PC-3 (cell line): ENCODE results near the gene SGO1. TPM values are rescaled to one million over a fixed set of nuclear protein-coding genes. Genes with fewer than 3 reads are reported as not detected.

Experiments
- ATAC-seq: fragments of 200-7000 bp; cut with Tn5 transposase; 2 replicates; pipeline ENCODE4 v1.9.1; 2020; ENCODE audit warnings: mild to moderate bottlenecking, moderate library complexity
- Bru-seq: library from RNA; stranded (reverse); fragments of 400-500 nt; gene quantifications from one replicate; lab custom pipeline; 2021; lab: Mats Ljungman, UMichigan
- BruChase-seq, 2 experiments: library from RNA; stranded (reverse); fragments of 400-500 nt; gene quantifications; one replicate each; lab custom pipeline; 2021; lab: Mats Ljungman, UMichigan
- BruUV-seq: library from RNA; stranded (reverse); fragments of 400-500 nt; replicated peaks from 2 replicates; lab custom pipeline; 2021; lab: Mats Ljungman, UMichigan
- CTCF ChIA-PET: fragments of 300-600 bp; sonication (Branson Sonifier 250); formaldehyde crosslinking; loops from one replicate; lab custom pipeline; 2022; ENCODE audit warnings: antibody characterized with exemption; lab: Charles Lee
- POLR2A ChIA-PET: fragments of 300-600 bp; sonication (Branson Sonifier 250); formaldehyde crosslinking; loops from one replicate; lab custom pipeline; 2022; ENCODE audit warnings: antibody characterized with exemption; ENCODE audit not compliant: unreplicated experiment; lab: Charles Lee
- DNase-seq: peaks from one replicate; pipeline ENCODE4 v3.0.0-alpha.2; 2015
- H2AFZ ChIP-seq: fragments of 300-600 bp; sonication (generic); 2 replicates; pipeline ENCODE4 v1.6.0; 2016; ENCODE audit warnings: antibody characterized with exemption, low read length
- H3F3A ChIP-seq: fragments of 300-600 bp; sonication (generic); one replicate; pipeline ENCODE4 v1.6.0; 2017; ENCODE audit warnings: antibody characterized with exemption, low read length, control low read depth, mild to moderate bottlenecking; ENCODE audit not compliant: unreplicated experiment
- H3K27ac ChIP-seq: fragments of 300-600 bp; sonication (generic); 2 replicates; pipeline ENCODE4 v1.5.1; 2016; ENCODE audit warnings: mild to moderate bottlenecking, low read length
- H3K27me3 ChIP-seq: fragments of 300-600 bp; sonication (generic); 2 replicates; pipeline ENCODE4 v1.6.1; 2016; ENCODE audit warnings: low read length, mixed read lengths
- H3K36me3 ChIP-seq: fragments of 300-600 bp; sonication (generic); 2 replicates; pipeline ENCODE4 v1.6.1; 2016; ENCODE audit warnings: low read depth, mixed run types, low read length, mixed read lengths
- H3K4me1 ChIP-seq: fragments of 300-600 bp; sonication (generic); 2 replicates; pipeline ENCODE4 v1.5.1; 2016; ENCODE audit warnings: low read length; ENCODE audit not compliant: insufficient read depth
- H3K4me2 ChIP-seq: fragments of 300-600 bp; sonication (generic); 2 replicates; pipeline ENCODE4 v1.6.0; 2016; ENCODE audit warnings: low read length
- H3K4me3 ChIP-seq: fragments of 300-600 bp; sonication (generic); 2 replicates; pipeline ENCODE4 v1.5.1; 2016; ENCODE audit warnings: mild to moderate bottlenecking, low read length, mixed read lengths
- H3K79me2 ChIP-seq: fragments of 300-600 bp; sonication (generic); 2 replicates; pipeline ENCODE4 v1.6.1; 2017; ENCODE audit warnings: low read length, mixed read lengths
- H3K9ac ChIP-seq: fragments of 300-600 bp; sonication (generic); 2 replicates; pipeline ENCODE4 v1.6.0; 2016; ENCODE audit warnings: mild to moderate bottlenecking, low read length
- H3K9me2 ChIP-seq: fragments of 300-600 bp; sonication (generic); replicated peaks from 2 replicates; pipeline ENCODE4 v1.6.1; 2016; ENCODE audit warnings: mixed run types, low read length, mixed read lengths
- H3K9me3 ChIP-seq: fragments of 300-600 bp; sonication (generic); 2 replicates; pipeline ENCODE4 v1.6.1; 2016; ENCODE audit warnings: low read length, mixed read lengths
- H4K20me1 ChIP-seq: fragments of 300-600 bp; sonication (generic); 2 replicates; pipeline ENCODE4 v1.6.1; 2016; ENCODE audit warnings: low read length, mixed read lengths
- CTCF ChIP-seq: fragments of 300-600 bp; sonication (generic); conservative IDR thresholded peaks from 2 replicates; pipeline ENCODE4 v1.5.1; 2017; ENCODE audit warnings: antibody characterized with exemption, low read depth, mild to moderate bottlenecking, low read length
- EZH2 ChIP-seq: fragments of 300-600 bp; sonication (generic); IDR thresholded peaks from one replicate; pipeline ENCODE4 v1.6.1; 2017; ENCODE audit warnings: antibody characterized with exemption, mild to moderate bottlenecking, low read length; ENCODE audit not compliant: unreplicated experiment
- EZH2phosphoT487 ChIP-seq: fragments of 300-600 bp; sonication (generic); IDR thresholded peaks from 2 replicates; pipeline ENCODE4 v1.6.1; 2018; ENCODE audit warnings: mild to moderate bottlenecking, antibody characterized with exemption, low read length, borderline replicate concordance
- intact Hi-C: fragments of 100-400 bp; cut with micrococcal nuclease; formaldehyde crosslinking; loops from 2 replicates; pipeline ENCODE4 v1.9.0; 2023
- long read RNA-seq: library from polyadenylated mRNA; unstranded; transcript quantifications from one replicate; pipeline ENCODE4 v2.0.0, GENCODE V29; 2021; ENCODE audit not compliant: unreplicated experiment
- total RNA-seq: library from RNA; depleted of rRNA; stranded (reverse); fragments of >200 nt; gene quantifications from 2 replicates; pipeline ENCODE4 v1.2.3, GENCODE V29; 2014; rRNA removed

Gene SGO1
- total RNA-seq = 12.6 and 13.6 TPM in 2 replicates
- Bru-seq, nascent RNA = percentile 73 among the genes with signal in this experiment
- percentile 79 among the genes with signal in this experiment for BruChase-seq, experiment 1, labeled RNA remaining after a 6-hour chase
- BruChase-seq, experiment 2, labeled RNA remaining after a 2-hour chase = percentile 50 among the genes with signal in this experiment
- long read RNA-seq, partial matches to known transcripts = 2 of 3 reads
- long read RNA-seq, other reads (novel, unspliced or antisense) = 1 of 3 reads

GRCh38 chr3:20185679-20186599 is at the start of gene SGO1:
TSS of gene SGO1 (minus strand) at chr3:20186206. CDS start at chr3:20184027, 2,179 bp downstream.
- peak within 1 kb of the TSS; percentile 90 for H2AFZ ChIP-seq
- no peaks in the 10 kb centered on the region for H3F3A ChIP-seq
- H4K20me1 ChIP-seq = no peaks in the 10 kb centered on the region
- H3K27ac ChIP-seq = peak within 1 kb of the TSS; percentile 66
- ATAC-seq = peak; percentile 92
- peaks cover 34% of the 10 kb centered on the region for H3K79me2 ChIP-seq
- DNase-seq = peak; percentile 99
- peak within 1 kb of the TSS; percentile 76 for H3K9ac ChIP-seq
- H3K9me2 ChIP-seq = no peaks in the 10 kb centered on the region
- no peaks in the 10 kb centered on the region for H3K9me3 ChIP-seq
- BruUV-seq = TSS peak; percentile 83
- no peaks in the 10 kb centered on the region for H3K27me3 ChIP-seq
- ChIA-PET CTCF (interaction anchor here (0.7 to 1.2 kb wide), 3 partner anchors 145 to 474 kb away, joined by 3 to 5 read pairs (median 3); partner anchors contain the start of gene KAT2B), POLR2A (interaction anchor here (0.5 to 0.6 kb wide), 2 partner anchors 129 to 214 kb away, joined by 3 to 7 read pairs; no protein-coding TSS in a partner anchor)
- H3K4me3 ChIP-seq = peak within 1 kb of the TSS; percentile 89
- H3K4me1 ChIP-seq = peaks cover 16% of the 10 kb centered on the region
- intact Hi-C loops = loop anchor here (1.0 to 2.0 kb wide), 5 partner anchors 77 to 297 kb away; partner anchors contain the start of gene RAB5A
- TF ChIP-seq EZH2 (no peak), CTCF (0 out of 2 replicates have a peak, but pooled peaks have one; percentile 13), EZH2phosphoT487 (no peak)
- H3K4me2 ChIP-seq = peak within 1 kb of the TSS; percentile 93
- peaks cover 12% of the 10 kb centered on the region for H3K36me3 ChIP-seq

GRCh38 chr3:20235796-20236195 is 49.8 kb upstream of the SGO1 start:
- Histone ChIP-seq H3K4me2 (no peak overlapping the region), H3K79me2 (no peaks in the 10 kb centered on the region), H4K20me1 (no peaks in the 10 kb centered on the region), H3K9me3 (no peaks in the 10 kb centered on the region), H3K27me3 (no peaks in the 10 kb centered on the region), H2AFZ (no peak overlapping the region), H3K9ac (no peak overlapping the region), H3K36me3 (no peaks in the 10 kb centered on the region), H3F3A (no peaks in the 10 kb centered on the region), H3K4me3 (no peak overlapping the region), H3K9me2 (no peaks in the 10 kb centered on the region), H3K27ac (no peak overlapping the region), H3K4me1 (no peaks in the 10 kb centered on the region)
- intact Hi-C loops = no loop called here
- DNase-seq (no peak), ATAC-seq (no peak)
- CTCF ChIA-PET = no interaction called here
- no peak for TF ChIP-seq CTCF
- no peak for TF ChIP-seq EZH2phosphoT487
- no peak for TF ChIP-seq EZH2
- no TSS peak for BruUV-seq
- POLR2A ChIA-PET = no interaction called here
